Epithelial cell of esophagus (primary cell): ENCODE results near the gene RTTN.

Experiments
- DNase-seq: peaks from one replicate; pipeline ENCODE4 v3.0.0; 2010; ENCODE audit warnings: low read depth
- H3K4me3 ChIP-seq: 2 replicates; pipeline ENCODE4 v1.5.1; 2011; ENCODE audit warnings: mild to moderate bottlenecking, low read length, control low read depth
- CTCF ChIP-seq: IDR thresholded peaks from 2 replicates; pipeline ENCODE4 v1.5.1; 2011; ENCODE audit warnings: low read depth, mild to moderate bottlenecking, low read length, control low read depth, inconsistent platforms; ENCODE audit not compliant: insufficient read depth; ENCODE audit errors: missing control alignments

Gene RTTN

GRCh38 chr18:70188113-70188512, 17.4 kb downstream of the RTTN start:
- no peak overlapping the region for H3K4me3 ChIP-seq
- no peak for TF ChIP-seq CTCF
- DNase-seq: no peak

GRCh38 chr18:70183441-70183840, 22.0 kb downstream of the RTTN start:
- TF ChIP-seq CTCF: no peak
- DNase-seq: no peak
- H3K4me3 ChIP-seq: no peak overlapping the region

- TF ChIP-seq CTCF: no peak
- DNase-seq: no peak
- H3K4me3 ChIP-seq: no peak overlapping the region
Observed at GRCh38 chr18:70182548-70182947, 22.9 kb downstream of the RTTN start.

- DNase-seq: no peak
- H3K4me3 ChIP-seq: no peak overlapping the region
- TF ChIP-seq CTCF: no peak
Observed at GRCh38 chr18:70181725-70182124, 23.8 kb downstream of the RTTN start.

- peak; percentile 60 for DNase-seq
- no peak for TF ChIP-seq CTCF
- H3K4me3 ChIP-seq: no peak overlapping the region
Observed at GRCh38 chr18:70181015-70181414, 24.5 kb downstream of the RTTN start.

GRCh38 chr18:70176537-70176936, 28.9 kb downstream of the RTTN start:
- no peak overlapping the region for H3K4me3 ChIP-seq
- DNase-seq: no peak
- TF ChIP-seq CTCF: no peak

GRCh38 chr18:70175216-70175615, 30.3 kb downstream of the RTTN start:
- no peak for DNase-seq
- no peak overlapping the region for H3K4me3 ChIP-seq
- no peak for TF ChIP-seq CTCF
